GM18499 (cell line): ENCODE measurements around the gene CLTA.
A peak's percentile ranks its signal among the peaks of the same experiment; 100 is the strongest.

Experiments used
- ATAC-seq: cut with Tn5 transposase; IDR thresholded peaks from one replicate; pipeline ENCODE4 v1.9.1; 2021; ENCODE audit warnings: moderate number of reproducible peaks; ENCODE audit not compliant: insufficient read depth, unreplicated experiment

CLTA gene

GRCh38 chr9:36190388-36191289 is at the start of gene CLTA:
CLTA (plus strand) TSS chr9:36190921; CDS start chr9:36191057, 136 bp downstream.
- ATAC-seq, result peak; percentile 90

DNA sequence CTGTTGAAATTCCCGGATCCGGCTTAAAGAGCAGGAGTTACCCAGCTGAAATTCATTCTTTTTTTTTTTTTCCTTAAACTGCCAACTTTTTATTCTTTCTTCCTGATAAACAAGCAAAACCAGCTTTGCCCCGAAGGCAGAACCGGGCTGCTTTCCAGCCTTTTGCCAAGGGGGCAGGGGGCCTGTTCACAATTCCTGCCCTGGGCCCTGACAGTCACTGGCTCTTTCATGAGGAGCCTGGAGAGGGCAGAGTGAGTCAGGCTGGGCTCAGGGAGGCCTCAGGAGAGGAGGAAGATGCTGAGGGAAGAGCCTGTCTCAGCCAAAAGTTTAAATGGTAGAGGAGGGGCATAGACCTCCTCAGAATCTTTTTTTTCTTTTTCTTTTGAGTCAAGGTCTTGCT is 49.4 kb upstream of the CLTA start:
- ATAC-seq, result no peak

DNA sequence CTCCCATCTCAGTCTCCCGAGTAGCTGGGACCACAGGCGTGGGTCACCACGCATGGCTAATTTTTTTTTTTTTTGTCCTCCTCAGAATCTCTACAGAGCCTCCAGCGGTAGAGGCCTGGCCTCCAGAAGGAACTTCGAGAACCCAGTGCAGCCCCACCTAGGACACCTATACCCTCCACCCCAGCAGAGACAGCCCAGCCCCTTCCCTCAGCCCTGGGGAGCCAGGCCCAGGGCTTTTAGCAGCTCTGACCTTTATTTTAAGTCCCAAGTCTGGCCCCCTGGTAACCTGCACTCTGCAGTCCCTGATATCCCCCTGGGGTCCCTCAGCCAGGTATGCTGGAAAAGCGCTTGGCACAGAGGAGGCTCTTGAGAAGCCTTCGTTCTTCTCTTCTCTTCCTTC is 49.0 kb upstream of the CLTA start:
- ATAC-seq, result no peak

DNA sequence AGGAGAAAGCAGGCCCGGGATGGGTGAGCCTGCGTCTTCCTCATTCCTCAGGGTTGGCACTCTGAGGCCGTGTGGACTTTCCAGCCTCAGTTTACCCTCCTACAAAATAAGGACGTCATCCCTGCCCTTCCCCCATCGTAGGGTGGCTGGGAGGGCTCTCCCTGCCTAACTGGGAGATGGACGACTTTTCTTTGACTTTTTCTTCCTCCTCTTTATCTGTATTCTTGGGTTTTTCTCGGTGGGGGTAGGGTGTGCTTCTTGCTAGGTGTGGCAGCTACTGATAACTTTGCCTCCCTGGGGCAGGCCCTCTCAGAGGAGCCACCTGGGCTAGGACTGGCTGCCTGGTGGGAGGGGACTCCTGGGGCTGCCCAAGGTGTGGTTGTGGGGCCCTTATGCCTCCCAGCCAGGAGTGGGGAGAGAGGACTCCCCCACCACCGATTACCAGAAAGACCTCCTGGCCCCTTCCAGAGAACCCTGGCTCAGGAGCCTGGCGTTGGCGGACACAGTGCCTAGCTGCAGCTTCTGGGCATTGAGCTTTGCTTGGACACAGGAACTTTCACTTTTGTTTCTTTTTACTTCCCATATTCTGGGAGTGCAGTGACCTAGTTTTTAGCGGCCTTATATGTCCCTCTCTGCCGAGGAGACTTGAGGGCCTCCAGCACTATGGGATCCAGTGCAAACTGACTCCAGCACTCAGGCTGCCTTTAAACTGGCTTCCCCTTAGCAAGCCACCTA is 48.0 kb upstream of the CLTA start:
- no peak for ATAC-seq

DNA sequence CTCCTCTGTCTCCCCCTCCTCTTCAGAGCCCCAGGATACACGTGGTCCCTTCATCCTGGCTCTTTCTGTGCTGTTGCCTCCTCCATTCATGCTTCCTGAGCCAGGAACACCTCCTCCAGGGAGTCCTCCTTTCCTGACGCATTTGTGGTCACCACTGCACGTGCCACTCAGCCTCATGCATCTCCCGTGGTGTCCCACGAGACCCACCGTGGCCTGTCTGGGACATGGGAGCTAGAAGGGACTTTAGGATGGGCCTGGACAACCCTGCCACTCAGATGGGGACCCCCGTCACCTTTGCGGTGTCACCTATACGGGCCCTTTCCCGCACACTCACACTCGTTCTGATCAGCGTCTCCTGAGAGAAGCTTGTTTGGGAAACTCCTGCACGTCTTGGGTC is 47.5 kb upstream of the CLTA start:
- no peak for ATAC-seq

DNA sequence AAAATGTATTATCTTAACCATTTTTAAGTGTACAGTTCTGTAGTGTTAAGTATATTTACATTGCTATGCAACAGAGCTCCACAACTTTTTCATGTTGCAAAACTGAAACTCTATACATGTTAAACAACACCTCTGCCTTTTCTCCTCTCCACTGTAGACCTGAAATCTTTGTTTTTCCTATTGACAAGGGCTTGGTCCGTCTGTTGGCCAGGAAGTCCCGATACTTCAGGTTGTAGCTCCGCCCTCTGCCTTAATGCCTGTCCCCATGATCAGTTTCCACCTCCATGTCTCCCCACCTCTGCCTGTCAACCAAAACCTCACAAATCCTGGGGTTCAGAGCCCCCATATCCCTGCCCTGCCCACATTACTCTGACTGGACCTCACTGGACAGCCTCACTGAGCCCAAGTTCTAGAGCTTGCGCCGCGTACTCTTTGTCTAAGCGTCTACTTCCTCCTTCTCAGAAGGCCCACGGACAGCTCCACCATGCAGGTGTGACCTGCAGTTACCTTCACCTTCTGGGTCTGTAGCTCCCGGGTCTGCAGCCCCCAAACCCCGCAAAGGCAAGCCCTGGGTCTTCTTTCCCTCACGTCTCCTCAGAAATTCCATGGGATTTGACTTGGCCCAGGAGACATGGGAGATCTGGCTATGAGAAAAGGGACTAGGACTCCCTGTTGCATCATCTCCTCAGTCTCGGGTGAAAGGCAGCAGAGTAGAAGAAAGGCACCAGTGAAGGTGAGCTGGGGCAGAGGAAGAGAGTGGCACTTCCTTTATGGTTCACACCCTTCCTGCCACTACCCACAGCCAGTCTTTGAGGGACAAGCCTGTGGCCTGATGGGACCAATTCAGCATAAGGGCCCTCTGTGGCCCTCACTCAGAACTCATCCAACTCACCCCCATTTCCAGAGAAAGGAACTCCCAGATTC is 46.1 kb upstream of the CLTA start:
- ATAC-seq, result no peak

DNA sequence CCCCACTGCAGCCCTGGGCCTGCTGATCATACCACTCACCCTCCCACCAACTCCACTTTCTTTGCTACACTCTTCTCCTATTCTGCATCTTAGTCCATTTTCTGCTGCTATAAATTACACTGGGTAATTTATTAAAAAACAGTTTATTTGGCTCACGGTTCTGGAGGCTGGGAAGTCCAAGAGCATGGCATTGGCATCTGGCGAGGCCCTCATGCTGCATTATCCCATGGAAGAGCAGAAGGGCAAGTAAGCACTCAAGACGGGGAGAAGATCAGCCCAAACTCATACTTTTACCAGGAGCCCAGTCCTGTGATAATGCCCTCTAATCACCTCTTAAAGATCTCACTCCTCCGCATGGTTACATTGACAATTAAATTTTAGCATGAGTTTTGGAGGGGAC is 44.8 kb upstream of the CLTA start:
- ATAC-seq, result no peak

GRCh38 chr9:36146651-36147050 is 44.1 kb upstream of the CLTA start:
- ATAC-seq, result no peak

DNA sequence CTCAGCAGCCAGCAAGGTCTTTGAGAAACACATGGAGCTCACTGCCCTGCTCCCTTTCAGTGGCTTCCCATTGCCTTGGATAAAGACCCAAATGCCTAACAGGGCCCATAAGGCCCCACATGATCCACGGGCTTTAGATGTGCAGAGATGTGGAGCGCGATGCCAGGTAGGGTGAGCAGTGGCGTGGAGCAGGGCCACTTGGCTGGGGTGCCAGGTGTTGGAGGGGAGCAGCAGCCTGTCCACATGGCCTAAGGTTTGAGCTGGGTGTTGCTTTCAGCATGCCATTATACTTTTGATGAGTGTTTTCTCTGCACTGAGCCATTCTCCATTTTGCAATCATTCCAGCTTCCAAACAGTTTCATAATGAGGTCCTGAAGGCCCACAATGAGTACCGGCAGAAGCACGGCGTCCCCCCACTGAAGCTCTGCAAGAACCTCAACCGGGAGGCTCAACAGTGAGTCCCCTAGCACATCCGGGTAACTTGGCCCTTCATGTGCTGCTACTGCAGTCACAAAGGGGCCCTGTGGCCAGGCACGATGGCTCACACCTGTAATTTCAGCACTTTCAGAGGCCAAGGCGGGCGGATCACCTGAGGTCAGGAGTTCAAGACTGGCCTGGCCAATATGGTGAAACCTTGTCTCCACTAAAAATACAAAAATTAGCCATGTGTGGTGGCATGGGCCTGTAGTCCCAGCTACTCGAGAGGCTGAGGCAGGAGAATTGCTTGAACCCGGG is 43.1 kb upstream of the CLTA start:
- ATAC-seq, result no peak

GRCh38 chr9:36148311-36149051 is 42.2 kb upstream of the CLTA start:
- ATAC-seq, result no peak

DNA sequence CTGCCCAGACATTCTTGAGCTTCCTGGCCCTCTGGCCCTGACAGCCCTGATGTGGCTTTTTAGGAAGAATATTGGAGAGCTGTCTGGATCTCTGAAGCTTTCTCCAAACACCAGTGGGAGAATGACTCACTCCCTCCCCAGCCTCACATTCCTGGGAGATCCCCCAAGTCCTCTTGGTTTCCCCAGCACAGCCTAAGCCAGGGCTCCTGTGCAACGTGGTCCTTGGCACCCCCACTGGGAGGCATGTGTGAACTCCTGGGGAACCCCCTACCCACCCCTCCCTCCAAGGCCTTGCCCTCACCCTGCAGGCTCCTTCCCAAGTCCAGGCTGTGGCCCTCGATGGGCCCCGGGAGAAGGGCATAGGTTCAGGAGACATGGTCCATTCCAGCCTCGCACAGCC is 41.5 kb upstream of the CLTA start:
- no peak for ATAC-seq

DNA sequence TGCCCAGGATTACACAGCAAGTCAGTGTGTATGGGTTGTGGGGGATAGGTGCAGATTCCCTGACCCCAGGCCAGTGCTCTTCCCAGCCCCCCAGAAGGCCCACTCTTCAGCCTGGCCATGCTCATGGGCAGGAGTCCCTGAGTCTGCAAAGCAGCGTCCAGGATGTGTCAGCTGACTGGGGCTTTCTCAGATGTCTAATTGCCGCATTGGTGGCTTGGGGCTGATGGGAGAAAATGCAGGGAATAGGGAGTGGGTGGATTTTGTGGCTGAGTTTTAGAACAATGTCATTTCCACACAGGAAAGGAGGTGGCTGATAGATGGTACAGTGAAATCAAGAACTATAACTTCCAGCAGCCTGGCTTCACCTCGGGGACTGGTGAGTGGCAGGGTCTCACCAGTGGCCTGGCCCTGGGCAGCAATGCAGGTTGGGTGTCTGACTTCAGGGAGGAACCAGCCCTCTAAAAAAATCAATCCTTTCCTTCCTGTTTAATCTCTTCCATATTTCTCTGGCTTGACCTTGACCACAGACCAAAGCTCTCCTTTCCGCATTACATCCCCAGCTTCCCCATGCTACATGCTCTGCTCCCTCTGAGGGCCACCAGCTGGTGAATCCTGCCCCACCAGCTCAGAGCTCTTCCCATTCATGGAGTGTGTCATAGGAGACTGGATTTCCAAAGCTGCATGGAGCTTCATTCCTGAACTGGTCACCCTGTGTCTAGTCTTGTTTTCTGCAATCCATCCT is 40.0 kb upstream of the CLTA start:
- ATAC-seq, result no peak

DNA sequence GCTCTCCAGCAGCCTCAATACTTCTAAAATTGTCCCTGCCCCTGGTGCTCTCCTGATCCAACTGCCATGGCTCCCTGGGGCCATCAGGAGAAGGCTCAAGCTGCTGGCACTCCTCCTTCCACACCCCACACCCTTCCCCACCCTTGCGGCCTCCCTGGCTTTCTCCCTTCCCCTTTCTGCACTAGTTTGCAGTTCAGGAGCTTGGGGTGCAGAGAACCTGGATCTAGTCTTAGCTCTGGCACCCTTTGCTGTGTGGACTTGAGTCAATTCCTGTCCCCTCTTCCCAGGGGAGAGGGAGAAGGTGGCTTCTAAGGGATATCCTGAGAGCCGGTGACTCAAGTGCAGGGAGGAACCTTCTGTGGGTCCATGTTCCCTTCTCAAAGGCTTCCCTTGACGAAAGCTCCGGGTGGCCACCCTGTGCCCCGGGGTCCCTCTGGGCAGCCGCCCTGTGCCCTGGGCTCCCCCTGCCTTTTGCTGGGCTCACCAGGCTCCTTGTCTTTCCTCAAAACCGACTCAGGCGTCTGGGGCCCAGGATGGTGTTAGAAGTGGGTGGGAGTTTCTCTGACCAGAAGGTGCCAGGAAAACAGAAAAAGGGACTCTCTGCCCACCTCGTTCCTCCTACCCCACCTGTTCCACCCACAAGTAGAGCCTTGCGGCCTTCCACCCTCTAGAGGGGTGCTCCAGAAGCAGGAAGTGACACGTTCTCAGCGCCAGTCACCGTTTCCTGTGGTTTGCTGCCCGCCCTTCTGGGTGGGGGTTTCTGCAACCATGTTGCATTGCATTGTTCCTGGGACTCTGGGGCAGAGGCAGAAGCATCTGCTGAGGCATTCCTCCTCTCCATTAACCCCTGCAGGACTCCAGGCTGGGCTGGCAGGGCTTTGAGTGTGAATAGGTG is 39.2 kb upstream of the CLTA start:
- ATAC-seq, result peak; percentile 66

- ATAC-seq, result no peak
Measured at GRCh38 chr9:36152741-36153438, 37.8 kb upstream of the CLTA start.

DNA sequence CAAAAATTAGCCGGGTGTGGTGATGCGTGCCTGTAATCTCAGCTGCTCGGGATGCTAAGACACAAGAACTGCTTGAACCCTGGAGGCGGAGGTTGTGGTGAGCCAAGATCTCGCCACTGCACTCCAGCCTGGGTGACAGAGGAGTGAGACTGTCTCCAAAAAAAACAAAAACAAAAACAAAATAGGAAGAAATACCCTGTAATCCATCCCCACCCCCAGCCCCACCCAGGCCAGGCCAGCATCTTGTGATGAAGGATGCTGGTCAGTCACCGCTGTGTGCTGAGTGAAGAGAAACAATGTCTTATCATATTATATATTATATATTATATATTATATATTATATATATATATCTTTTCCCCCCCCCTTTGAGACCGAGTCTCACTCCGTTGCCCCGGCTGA is 37.0 kb upstream of the CLTA start:
- ATAC-seq, result no peak

DNA sequence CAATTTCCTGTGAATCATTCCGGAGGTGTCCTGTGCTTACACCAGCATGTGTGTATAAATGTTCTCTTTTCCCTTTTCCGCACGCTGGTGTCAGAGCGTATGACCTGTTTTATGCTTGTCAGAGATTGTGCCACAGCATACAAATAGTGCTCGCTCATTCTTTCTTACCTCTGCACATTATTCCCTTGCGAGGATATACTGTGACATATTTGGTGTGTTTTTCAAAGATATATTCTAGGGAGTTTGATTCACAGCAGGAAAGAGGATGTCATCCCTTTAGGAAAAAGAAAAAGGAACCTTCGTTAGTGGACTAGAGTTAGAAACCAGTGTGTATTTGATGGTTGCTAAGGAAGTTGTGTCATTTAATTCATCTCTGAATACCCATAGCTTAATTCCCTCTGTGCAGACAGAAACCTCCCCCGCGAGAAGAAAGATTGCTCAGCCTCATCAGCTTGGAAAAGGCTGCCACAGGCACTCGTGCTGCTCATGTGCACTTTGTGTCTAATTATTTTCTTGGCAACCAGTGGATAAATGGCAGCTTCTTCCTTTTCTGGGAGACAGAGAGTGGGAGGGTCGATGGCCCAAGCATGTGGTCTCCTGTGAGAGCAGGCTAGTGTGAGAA is 36.3 kb upstream of the CLTA start:
- no peak for ATAC-seq

- no peak for ATAC-seq
Measured at GRCh38 chr9:36156116-36156515, 34.6 kb upstream of the CLTA start.
